ENCODE data around the gene BMP15.

The BMP15 gene

GRCh38 chrX:50910685-50911176, at the start of gene BMP15:
Gene BMP15, plus strand, starts transcription at chrX:50910735. Its CDS starts 49 bp downstream, at chrX:50910784.
- DNase-seq (ENCODE audit: low spot score) = no peak

DNA sequence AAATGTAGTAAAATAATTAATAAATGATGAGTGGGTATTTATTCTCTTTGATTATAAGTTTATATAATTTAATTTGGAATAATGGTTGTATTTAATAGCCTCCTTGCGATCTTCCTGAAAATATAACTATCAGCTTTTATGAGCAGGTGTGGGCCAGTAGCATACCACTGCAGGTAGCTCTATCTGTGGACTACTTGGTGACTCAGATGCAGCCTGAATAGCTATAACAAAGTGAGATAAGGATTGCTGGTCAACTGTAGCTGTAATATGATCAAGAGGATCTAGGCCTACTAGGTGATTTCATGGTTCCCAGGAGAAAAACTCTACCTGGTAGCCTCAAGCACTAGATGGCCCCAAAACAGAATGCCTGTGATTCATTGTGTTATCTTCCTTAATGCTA, 47.1 kb upstream of the BMP15 start:
- no peak for DNase-seq (ENCODE audit: low spot score)

GRCh38 chrX:50865311-50865710, 45.2 kb upstream of the BMP15 start:
- no peak for DNase-seq (ENCODE audit: low spot score)

DNA sequence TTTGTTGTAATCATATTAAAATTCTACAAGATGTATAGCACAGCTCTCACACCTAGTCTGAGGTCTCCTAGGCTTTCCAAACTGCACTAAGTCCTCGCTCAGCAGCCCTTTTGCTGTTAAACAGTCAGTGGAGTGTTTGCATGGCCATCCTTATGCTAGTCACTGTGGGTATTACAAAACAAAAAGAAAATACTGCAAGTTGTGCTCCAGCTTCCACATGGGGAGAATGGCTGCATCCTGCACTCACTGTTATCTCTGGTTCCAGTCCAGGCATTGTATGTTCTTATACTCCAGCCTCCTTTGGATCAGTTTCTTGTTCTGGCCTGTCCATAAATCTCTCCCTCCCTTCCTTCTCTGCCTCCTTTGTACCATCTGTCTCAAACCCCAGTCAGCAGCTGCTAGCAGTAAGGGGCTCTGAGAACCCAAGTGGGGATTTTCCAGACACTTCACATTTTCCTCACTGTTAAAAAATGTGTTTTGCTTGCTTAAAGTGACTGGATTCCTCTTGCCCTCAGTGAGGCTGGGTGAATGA, 38.5 kb upstream of the BMP15 start:
- DNase-seq (ENCODE audit: low spot score) = no peak

DNA sequence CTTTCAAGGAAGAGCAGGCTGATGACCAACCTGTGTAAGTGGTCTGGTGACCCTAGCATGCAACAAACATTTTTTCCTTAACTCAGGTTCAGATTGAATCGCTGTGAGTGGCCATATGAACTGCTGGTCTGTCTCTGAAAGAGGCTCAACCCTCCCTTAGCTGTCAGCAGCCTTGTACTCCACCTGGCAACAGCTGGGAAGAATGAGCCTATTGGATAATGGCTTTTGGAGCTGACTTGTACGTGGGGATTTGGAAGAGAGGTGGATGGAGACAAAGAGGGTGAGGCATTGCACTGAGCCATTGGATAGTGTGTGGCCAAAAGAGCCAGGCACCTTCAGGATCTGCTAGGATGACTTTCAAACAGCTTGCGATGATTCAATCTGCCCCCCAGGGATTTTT, 35.7 kb upstream of the BMP15 start:
- no peak for DNase-seq (ENCODE audit: low spot score)

DNA sequence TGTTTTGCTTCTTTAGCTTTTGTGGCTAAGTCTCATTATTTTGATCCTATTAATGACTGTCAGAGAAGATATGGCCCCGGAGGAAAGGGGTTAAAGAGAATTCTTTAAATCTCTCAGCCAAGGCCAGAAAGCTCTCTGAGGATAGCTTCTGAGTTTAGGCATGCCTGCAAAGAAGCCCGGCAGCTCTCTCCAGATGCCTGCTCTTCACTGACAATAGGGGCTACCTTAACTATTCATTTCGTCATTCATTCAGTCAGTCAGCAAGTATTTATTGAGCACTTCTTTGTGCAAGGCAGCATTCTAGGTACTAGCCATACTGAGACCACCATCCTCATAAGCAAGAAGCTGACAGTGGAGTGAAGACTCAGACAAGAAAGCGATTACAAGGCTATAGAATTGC, 34.0 kb upstream of the BMP15 start:
- no peak for DNase-seq (ENCODE audit: low spot score)

DNA sequence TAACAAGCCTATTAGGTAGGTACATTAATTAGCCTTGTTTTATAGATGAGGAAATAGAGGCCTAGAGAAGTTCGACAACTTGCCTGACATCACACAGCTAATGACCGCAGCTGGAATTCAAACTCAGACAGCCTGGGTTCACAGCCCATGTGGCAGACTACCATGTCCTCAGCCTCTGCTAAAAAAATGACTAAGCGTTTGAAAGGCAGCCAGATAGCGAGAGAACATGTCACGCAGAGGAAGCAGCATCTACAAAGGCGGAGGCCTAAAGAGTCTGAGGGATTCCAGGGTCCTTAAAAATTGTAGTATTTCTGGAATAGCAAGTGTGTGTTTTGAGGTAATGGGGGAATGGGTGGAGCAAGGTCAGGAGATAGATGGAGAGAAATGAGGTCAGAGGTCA, 33.2 kb upstream of the BMP15 start:
- no peak for DNase-seq (ENCODE audit: low spot score)

- DNase-seq (ENCODE audit: low spot score) = no peak
These were observed 29.5 kb upstream of the BMP15 start for GRCh38 chrX:50881028-50881427.

GRCh38 chrX:50888884-50889283, 21.7 kb upstream of the BMP15 start:
- no peak for DNase-seq (ENCODE audit: low spot score)

GRCh38 chrX:50889582-50889981, 21.0 kb upstream of the BMP15 start:
- DNase-seq (ENCODE audit: low spot score) = no peak

DNA sequence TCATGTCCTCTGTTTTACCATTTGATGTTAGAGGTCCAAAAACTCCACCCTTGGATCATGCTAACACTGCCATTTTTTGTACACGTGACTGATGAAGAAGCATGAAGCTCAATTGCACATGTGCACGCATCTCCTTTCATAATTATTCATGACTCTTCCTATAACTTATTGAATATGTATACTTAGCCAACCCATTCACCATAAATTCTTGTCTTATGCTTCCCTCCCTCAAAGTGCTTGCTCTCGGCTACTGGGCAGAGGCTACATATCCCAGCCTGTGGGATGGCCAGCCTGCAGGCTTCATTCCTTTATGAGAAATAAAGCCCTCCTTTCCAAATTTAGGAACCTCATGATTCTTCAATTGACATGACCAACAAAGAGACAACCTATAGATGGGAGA, 17.5 kb upstream of the BMP15 start:
- no peak for DNase-seq (ENCODE audit: low spot score)

- DNase-seq (ENCODE audit: low spot score) = no peak
These were observed 17.1 kb upstream of the BMP15 start for GRCh38 chrX:50893466-50893865.

GRCh38 chrX:50905334-50905733, 5.2 kb upstream of the BMP15 start:
- peak; percentile 22 for DNase-seq (ENCODE audit: low spot score)

- no peak for DNase-seq (ENCODE audit: low spot score)
These were observed 3.0 kb downstream of the BMP15 start for GRCh38 chrX:50913520-50913919.

GRCh38 chrX:50920132-50920531, 9.6 kb downstream of the BMP15 start:
- DNase-seq (ENCODE audit: low spot score) = no peak

GRCh38 chrX:50927127-50927526, 16.6 kb downstream of the BMP15 start:
- no peak for DNase-seq (ENCODE audit: low spot score)

GRCh38 chrX:50941638-50942037, 31.1 kb downstream of the BMP15 start:
- peak; percentile 5 for DNase-seq (ENCODE audit: low spot score)

DNA sequence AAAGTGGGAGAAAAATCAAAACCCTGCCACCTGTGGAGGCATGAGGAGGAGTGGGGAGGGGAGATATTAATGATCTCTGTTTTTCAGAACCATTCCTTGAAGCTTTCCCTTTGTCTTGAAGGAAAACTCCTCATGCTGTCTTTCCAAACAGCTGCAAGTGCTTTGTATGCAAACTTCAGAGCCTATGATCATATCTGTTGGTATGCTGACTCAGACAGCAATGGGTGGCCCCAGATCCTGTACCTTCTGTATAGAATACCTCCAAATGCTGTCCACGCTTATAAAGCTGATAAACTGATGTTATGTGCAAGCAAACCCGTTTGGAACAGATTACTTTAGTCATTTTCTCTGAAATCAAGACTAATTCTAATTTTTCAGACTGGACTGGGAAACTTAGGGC, 31.9 kb downstream of the BMP15 start:
- DNase-seq (ENCODE audit: low spot score) = no peak

- DNase-seq (ENCODE audit: low spot score) = no peak
These were observed 41.9 kb downstream of the BMP15 start for GRCh38 chrX:50952406-50952805.

DNA sequence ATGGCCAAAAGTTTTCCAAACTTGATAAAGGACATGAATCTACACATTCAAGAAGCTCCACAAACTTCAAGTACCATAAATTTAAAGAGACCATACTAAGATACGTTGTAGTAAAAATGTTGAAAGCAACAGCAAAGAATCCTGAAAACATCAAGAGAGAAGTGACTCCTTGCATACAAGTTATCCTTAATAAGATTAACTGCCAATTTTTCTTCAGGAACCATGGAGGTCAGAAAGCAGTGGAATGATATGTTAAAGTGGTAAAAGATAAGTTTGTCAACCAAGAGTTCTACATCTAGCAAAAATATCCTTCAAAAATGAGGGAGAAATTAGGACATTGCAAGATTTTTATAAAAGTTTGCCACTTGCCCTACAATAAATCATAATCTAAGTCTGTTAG, 43.3 kb downstream of the BMP15 start:
- DNase-seq (ENCODE audit: low spot score) = no peak

- DNase-seq (ENCODE audit: low spot score) = no peak
These were observed 51.6 kb downstream of the BMP15 start for GRCh38 chrX:50962156-50962555.

GRCh38 chrX:50963842-50964241, 53.3 kb downstream of the BMP15 start:
- no peak for DNase-seq (ENCODE audit: low spot score)
